ENCODE data around the gene KDM4D. TPM values are rescaled to one million over a fixed set of nuclear protein-coding genes. Genes with fewer than 3 reads are reported as not detected.

Gene KDM4D
- total RNA-seq, 1 experiment from 2014 or later = 1.1 TPM

- no TSS peak for BruUV-seq (replicated peaks)
- Mint-ChIP-seq H3K27ac (ENCODE audit: low read depth, unreplicated experiment) (no peak overlapping the region), H3K9me3 (ENCODE audit: unreplicated experiment) (no peaks in the 10 kb centered on the region), H3K4me1 (ENCODE audit: insufficient read depth, unreplicated experiment) (no peaks in the 10 kb centered on the region), H3K27me3 (ENCODE audit: insufficient read depth, unreplicated experiment) (no peaks in the 10 kb centered on the region), H3K36me3 (ENCODE audit: insufficient read depth, unreplicated experiment) (no peaks in the 10 kb centered on the region), H3K4me3 (ENCODE audit: unreplicated experiment) (no peak overlapping the region)
- POLR2A ChIA-PET = no interaction called here
- no peak for DNase-seq (ENCODE audit: unreplicated experiment)
- TF ChIP-seq CTCF (IDR thresholded peaks at IDR 0.05; ENCODE audit: unreplicated experiment) = no peak
- CTCF ChIA-PET = no interaction called here
- intact Hi-C loops (cut with micrococcal nuclease) = no loop called here
Observed at GRCh38 chr11:94932503-94932902, 41.0 kb upstream of the KDM4D start.

DNA sequence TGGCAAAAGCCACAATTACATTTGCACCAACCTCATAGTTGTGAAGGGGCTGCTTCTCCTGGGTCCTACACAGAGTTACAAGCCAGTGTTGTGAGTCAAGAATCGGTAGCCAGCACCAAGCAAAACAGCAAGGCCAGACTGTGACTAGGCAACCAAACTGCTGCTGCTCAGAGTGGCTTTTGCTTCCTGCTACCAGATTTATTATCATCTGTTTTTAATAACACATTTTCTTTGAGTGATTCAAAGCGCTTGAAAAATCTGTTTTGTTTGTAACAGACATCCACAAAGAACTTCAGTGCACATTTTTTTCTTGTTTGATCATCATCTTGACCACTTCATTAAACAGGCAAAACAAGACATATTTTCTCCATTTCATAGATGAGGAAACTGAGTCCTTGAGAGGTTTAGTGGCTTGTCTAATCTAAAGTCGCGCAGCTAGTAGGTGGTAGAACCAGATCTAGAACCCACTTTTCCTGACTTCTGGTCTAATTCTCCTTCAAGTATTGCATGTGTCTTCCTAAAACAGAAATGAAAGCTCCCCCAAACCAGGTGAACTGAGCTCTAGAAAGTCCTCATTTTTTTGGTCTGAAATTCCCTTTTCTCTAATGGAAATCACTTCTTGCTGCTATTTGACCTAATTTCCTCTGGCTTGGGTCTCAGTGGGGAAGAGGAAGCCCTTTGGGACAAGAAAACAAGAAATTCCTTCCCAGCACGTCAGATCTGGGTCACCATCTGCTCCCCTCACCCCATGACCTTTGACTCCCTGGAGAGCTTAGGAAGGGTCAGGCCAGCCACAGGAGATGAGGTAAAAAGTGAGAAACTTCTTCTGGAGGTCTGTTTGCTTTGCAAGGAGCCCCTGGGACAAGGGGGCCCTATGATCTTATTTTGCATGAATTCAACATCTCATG lies 40.0 kb upstream of the KDM4D start:
- intact Hi-C loops (cut with micrococcal nuclease) = no loop called here
- no peaks in the 10 kb centered on the region for H3K36me3 Mint-ChIP-seq (ENCODE audit: insufficient read depth, unreplicated experiment)
- no peak overlapping the region for H3K4me3 Mint-ChIP-seq (ENCODE audit: unreplicated experiment)
- CTCF ChIA-PET = interaction anchor here (0.6 kb wide), 1 partner anchor 342 kb away, joined by 3 read pairs; no protein-coding TSS in a partner anchor
- peaks cover 3% of the 10 kb centered on the region for H3K4me1 Mint-ChIP-seq (ENCODE audit: insufficient read depth, unreplicated experiment)
- DNase-seq (ENCODE audit: unreplicated experiment) = no peak
- no TSS peak for BruUV-seq (replicated peaks)
- TF ChIP-seq CTCF (IDR thresholded peaks at IDR 0.05; ENCODE audit: unreplicated experiment) = no peak
- H3K27me3 Mint-ChIP-seq (ENCODE audit: insufficient read depth, unreplicated experiment) = no peaks in the 10 kb centered on the region
- H3K27ac Mint-ChIP-seq (ENCODE audit: low read depth, unreplicated experiment) = no peak overlapping the region
- no peaks in the 10 kb centered on the region for H3K9me3 Mint-ChIP-seq (ENCODE audit: unreplicated experiment)
- POLR2A ChIA-PET = no interaction called here

DNA sequence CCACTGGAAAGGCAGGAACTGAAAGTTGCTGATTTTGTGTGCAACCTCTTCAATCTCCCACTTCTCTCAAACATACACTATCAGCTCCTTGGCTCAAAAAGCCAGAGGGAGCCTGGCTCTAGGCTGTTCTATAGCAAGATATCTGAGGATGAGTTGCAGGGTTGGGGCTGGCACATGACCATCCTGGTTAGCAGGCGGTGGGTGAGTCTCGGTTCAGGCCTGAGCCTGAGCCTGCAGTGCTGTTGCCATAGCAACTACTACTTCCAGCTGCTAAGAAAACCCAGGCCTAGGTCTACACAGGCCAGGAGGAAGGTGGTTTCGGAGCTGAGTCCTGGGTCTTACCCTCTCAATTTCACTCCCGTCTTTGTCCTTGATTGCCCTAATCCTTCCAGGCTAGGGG lies 39.1 kb upstream of the KDM4D start:
- H3K4me1 Mint-ChIP-seq (ENCODE audit: insufficient read depth, unreplicated experiment) = peaks cover 4% of the 10 kb centered on the region
- no peak for TF ChIP-seq CTCF (IDR thresholded peaks at IDR 0.05; ENCODE audit: unreplicated experiment)
- no peaks in the 10 kb centered on the region for H3K36me3 Mint-ChIP-seq (ENCODE audit: insufficient read depth, unreplicated experiment)
- no TSS peak for BruUV-seq (replicated peaks)
- no peaks in the 10 kb centered on the region for H3K27me3 Mint-ChIP-seq (ENCODE audit: insufficient read depth, unreplicated experiment)
- H3K4me3 Mint-ChIP-seq (ENCODE audit: unreplicated experiment) = no peak overlapping the region
- intact Hi-C loops (cut with micrococcal nuclease) = no loop called here
- no peaks in the 10 kb centered on the region for H3K9me3 Mint-ChIP-seq (ENCODE audit: unreplicated experiment)
- no peak for DNase-seq (ENCODE audit: unreplicated experiment)
- ChIA-PET POLR2A (interaction anchor here (0.6 kb wide), 1 partner anchor 14 kb away, joined by 3 read pairs; no protein-coding TSS in a partner anchor), CTCF (no interaction called here)
- H3K27ac Mint-ChIP-seq (ENCODE audit: low read depth, unreplicated experiment) = no peak overlapping the region

- CTCF ChIA-PET = no interaction called here
- no peaks in the 10 kb centered on the region for H3K36me3 Mint-ChIP-seq (ENCODE audit: insufficient read depth, unreplicated experiment)
- no TSS peak for BruUV-seq (replicated peaks)
Observed at GRCh38 chr11:94934846-94935245, 38.7 kb upstream of the KDM4D start.

More at GRCh38 chr11:94934846-94935245, 38.7 kb upstream of the KDM4D start:
- no peak overlapping the region for H3K4me3 Mint-ChIP-seq (ENCODE audit: unreplicated experiment)
- intact Hi-C loops (cut with micrococcal nuclease) = no loop called here
- H3K9me3 Mint-ChIP-seq (ENCODE audit: unreplicated experiment) = no peaks in the 10 kb centered on the region
- DNase-seq (ENCODE audit: unreplicated experiment) = no peak
- no peaks in the 10 kb centered on the region for H3K27me3 Mint-ChIP-seq (ENCODE audit: insufficient read depth, unreplicated experiment)
- peaks cover 4% of the 10 kb centered on the region for H3K4me1 Mint-ChIP-seq (ENCODE audit: insufficient read depth, unreplicated experiment)
- POLR2A ChIA-PET = no interaction called here
- TF ChIP-seq CTCF (IDR thresholded peaks at IDR 0.05; ENCODE audit: unreplicated experiment) = no peak
- H3K27ac Mint-ChIP-seq (ENCODE audit: low read depth, unreplicated experiment) = no peak overlapping the region
